Measurements from ENCODE around the gene APBB3.
A peak's percentile ranks its signal among the peaks of the same experiment; 100 is the strongest.
"Not testable (repeated sequence)": the region's sequence is repeated elsewhere in the genome, so short reads cannot be mapped to it uniquely, and the experiment has no call there.

Gene APBB3

GRCh38 chr5:140591747-140592372 lies 27.5 kb upstream of the APBB3 start:
- Mint-ChIP-seq H3K9me3 (no peaks in the 10 kb centered on the region), H3K27ac (no peak overlapping the region), H3K4me3 (no peak overlapping the region), H3K27me3 (peaks cover 6% of the 10 kb centered on the region), H3K4me1 (ENCODE audit: low read depth) (no peaks in the 10 kb centered on the region), H3K36me3 (ENCODE audit: low read depth) (no peaks in the 10 kb centered on the region)
- no peak for DNase-seq

GRCh38 chr5:140590861-140591260 lies 26.5 kb upstream of the APBB3 start:
- no peak overlapping the region for H3K4me3 Mint-ChIP-seq
- H3K27ac Mint-ChIP-seq: no peak overlapping the region
- H3K27me3 Mint-ChIP-seq: peaks cover 3% of the 10 kb centered on the region
- no peaks in the 10 kb centered on the region for H3K4me1 Mint-ChIP-seq (ENCODE audit: low read depth)
- H3K36me3 Mint-ChIP-seq (ENCODE audit: low read depth): no peaks in the 10 kb centered on the region
- no peaks in the 10 kb centered on the region for H3K9me3 Mint-ChIP-seq
- DNase-seq: no peak

- H3K36me3 Mint-ChIP-seq (ENCODE audit: low read depth): no peaks in the 10 kb centered on the region
- peaks cover 4% of the 10 kb centered on the region for H3K27me3 Mint-ChIP-seq
- H3K9me3 Mint-ChIP-seq: no peaks in the 10 kb centered on the region
- no peaks in the 10 kb centered on the region for H3K4me1 Mint-ChIP-seq (ENCODE audit: low read depth)
- H3K4me3 Mint-ChIP-seq: no peak overlapping the region
- no peak for DNase-seq
- H3K27ac Mint-ChIP-seq: no peak overlapping the region
Measured at GRCh38 chr5:140588311-140589070, 24.1 kb upstream of the APBB3 start.

- Mint-ChIP-seq H3K4me1 (ENCODE audit: low read depth) (no peaks in the 10 kb centered on the region), H3K27ac (no peak overlapping the region), H3K27me3 (peaks cover 3% of the 10 kb centered on the region), H3K4me3 (no peak overlapping the region), H3K36me3 (ENCODE audit: low read depth) (no peaks in the 10 kb centered on the region), H3K9me3 (peaks cover 2% of the 10 kb centered on the region)
- no peak for DNase-seq
Measured at GRCh38 chr5:140587495-140587894, 23.1 kb upstream of the APBB3 start.

- H3K27ac Mint-ChIP-seq, DNase-seq: not testable (repeated sequence)
Measured at GRCh38 chr5:140579188-140579747, 14.9 kb upstream of the APBB3 start.

GRCh38 chr5:140576776-140577201 lies 12.4 kb upstream of the APBB3 start:
- no peak for DNase-seq
- Mint-ChIP-seq H3K27me3 (peaks cover 2% of the 10 kb centered on the region), H3K27ac (no peak overlapping the region), H3K9me3 (no peaks in the 10 kb centered on the region), H3K4me1 (ENCODE audit: low read depth) (peaks cover 4% of the 10 kb centered on the region), H3K4me3 (no peak overlapping the region), H3K36me3 (ENCODE audit: low read depth) (no peaks in the 10 kb centered on the region)

More at GRCh38 chr5:140579188-140579747, 14.9 kb upstream of the APBB3 start:
- H3K4me3 Mint-ChIP-seq; H3K4me1 Mint-ChIP-seq (ENCODE audit: low read depth); H3K9me3 Mint-ChIP-seq; H3K27me3 Mint-ChIP-seq; H3K36me3 Mint-ChIP-seq (ENCODE audit: low read depth): not testable (repeated sequence)

GRCh38 chr5:140575309-140575708 lies 10.9 kb upstream of the APBB3 start:
- no peaks in the 10 kb centered on the region for H3K9me3 Mint-ChIP-seq

GRCh38 chr5:140574165-140574564 lies 9.8 kb upstream of the APBB3 start:
- DNase-seq: no peak
- Mint-ChIP-seq H3K27ac (peak overlapping the region; percentile 33), H3K4me1 (ENCODE audit: low read depth) (peaks cover 16% of the 10 kb centered on the region), H3K9me3 (no peaks in the 10 kb centered on the region), H3K4me3 (no peak overlapping the region), H3K27me3 (no peaks in the 10 kb centered on the region), H3K36me3 (ENCODE audit: low read depth) (peaks cover 16% of the 10 kb centered on the region)

More at GRCh38 chr5:140575309-140575708, 10.9 kb upstream of the APBB3 start:
- no peak for DNase-seq
- Mint-ChIP-seq H3K27ac (no peak overlapping the region), H3K36me3 (ENCODE audit: low read depth) (peaks cover 9% of the 10 kb centered on the region), H3K27me3 (no peaks in the 10 kb centered on the region), H3K4me1 (ENCODE audit: low read depth) (peaks cover 5% of the 10 kb centered on the region), H3K4me3 (no peak overlapping the region)

- Mint-ChIP-seq H3K4me3 (no peak overlapping the region), H3K36me3 (ENCODE audit: low read depth) (peaks cover 21% of the 10 kb centered on the region), H3K4me1 (ENCODE audit: low read depth) (peaks cover 21% of the 10 kb centered on the region), H3K9me3 (no peaks in the 10 kb centered on the region), H3K27ac (no peak overlapping the region), H3K27me3 (no peaks in the 10 kb centered on the region)
- DNase-seq: no peak
Measured at GRCh38 chr5:140573683-140574082, 9.3 kb upstream of the APBB3 start.

- Mint-ChIP-seq H3K36me3 (ENCODE audit: low read depth) (peaks cover 45% of the 10 kb centered on the region), H3K4me3 (no peak overlapping the region), H3K9me3 (no peaks in the 10 kb centered on the region), H3K4me1 (ENCODE audit: low read depth) (peaks cover 43% of the 10 kb centered on the region), H3K27me3 (no peaks in the 10 kb centered on the region), H3K27ac (no peak overlapping the region)
- DNase-seq: no peak
Measured at GRCh38 chr5:140571105-140571504, 6.7 kb upstream of the APBB3 start.

GRCh38 chr5:140570488-140570887 lies 6.1 kb upstream of the APBB3 start:
- H3K27me3 Mint-ChIP-seq: no peaks in the 10 kb centered on the region
- DNase-seq: no peak

GRCh38 chr5:140570058-140570457 lies 5.7 kb upstream of the APBB3 start:
- Mint-ChIP-seq H3K9me3 (no peaks in the 10 kb centered on the region), H3K27ac (peak overlapping the region; percentile 94), H3K36me3 (ENCODE audit: low read depth) (peaks cover 54% of the 10 kb centered on the region), H3K4me3 (no peak overlapping the region), H3K27me3 (no peaks in the 10 kb centered on the region), H3K4me1 (ENCODE audit: low read depth) (peaks cover 49% of the 10 kb centered on the region)
- no peak for DNase-seq

More at GRCh38 chr5:140570488-140570887, 6.1 kb upstream of the APBB3 start:
- Mint-ChIP-seq H3K9me3 (no peaks in the 10 kb centered on the region), H3K4me3 (no peak overlapping the region), H3K27ac (peak overlapping the region; percentile 94), H3K4me1 (ENCODE audit: low read depth) (peaks cover 47% of the 10 kb centered on the region), H3K36me3 (ENCODE audit: low read depth) (peaks cover 50% of the 10 kb centered on the region)

GRCh38 chr5:140569197-140569596 lies 4.8 kb upstream of the APBB3 start:
- peaks cover 49% of the 10 kb centered on the region for H3K4me1 Mint-ChIP-seq (ENCODE audit: low read depth)
- no peaks in the 10 kb centered on the region for H3K9me3 Mint-ChIP-seq
- peak overlapping the region; percentile 68 for H3K4me3 Mint-ChIP-seq
- no peak for DNase-seq
- H3K27me3 Mint-ChIP-seq: no peaks in the 10 kb centered on the region
- H3K27ac Mint-ChIP-seq: peak overlapping the region; percentile 94
- H3K36me3 Mint-ChIP-seq (ENCODE audit: low read depth): peaks cover 59% of the 10 kb centered on the region

- peaks cover 59% of the 10 kb centered on the region for H3K36me3 Mint-ChIP-seq (ENCODE audit: low read depth)
- H3K4me3 Mint-ChIP-seq: peak overlapping the region; percentile 68
- no peak for DNase-seq
- no peaks in the 10 kb centered on the region for H3K27me3 Mint-ChIP-seq
- no peaks in the 10 kb centered on the region for H3K9me3 Mint-ChIP-seq
- H3K4me1 Mint-ChIP-seq (ENCODE audit: low read depth): peaks cover 54% of the 10 kb centered on the region
- H3K27ac Mint-ChIP-seq: peak overlapping the region; percentile 94
Measured at GRCh38 chr5:140568443-140569063, 4.2 kb upstream of the APBB3 start.
